ENCODE data around the gene ATP6V0A4.

ATP6V0A4 gene

DNA sequence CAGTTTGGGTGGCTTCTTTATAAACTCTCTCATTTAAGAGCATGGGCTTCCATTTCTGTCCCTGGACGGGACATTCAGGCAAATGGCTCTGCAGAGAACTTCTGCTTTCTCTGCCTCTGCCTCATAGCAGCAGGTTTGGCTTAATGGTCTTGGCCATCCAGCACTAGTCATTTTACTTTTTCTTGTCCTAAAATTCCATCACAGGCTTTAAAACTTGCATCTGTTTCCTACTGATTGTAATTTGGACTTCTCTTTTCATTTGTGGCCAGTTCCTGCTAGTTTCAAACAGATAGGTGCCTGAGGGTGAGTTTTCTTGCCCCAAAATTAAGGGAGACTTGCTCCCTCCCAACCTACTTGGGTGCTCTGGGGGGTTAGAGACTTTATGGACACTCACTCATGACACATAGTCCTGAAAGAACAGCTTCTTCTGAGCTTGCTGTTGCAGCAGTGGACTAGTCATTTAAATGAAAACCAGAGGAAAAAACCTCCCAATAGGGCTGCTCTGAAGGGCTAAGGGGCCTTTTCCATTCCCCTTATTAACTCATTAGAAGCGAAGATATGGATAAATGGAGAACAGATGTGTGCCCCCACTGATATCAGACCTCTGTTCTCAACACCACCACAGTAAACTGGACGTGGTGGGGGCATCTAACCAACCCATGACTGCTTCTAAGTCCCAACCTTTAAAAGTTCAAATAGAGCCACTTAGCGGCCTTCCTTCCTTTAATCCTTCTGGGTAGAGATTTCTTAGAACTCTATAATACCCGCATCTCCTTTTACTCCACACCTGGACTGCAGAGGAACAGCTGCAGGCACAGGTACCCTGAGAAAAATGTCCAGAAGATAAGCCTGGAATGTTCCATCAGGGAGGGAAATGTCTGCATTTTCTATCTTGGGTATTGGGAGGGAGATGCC is 135.7 kb downstream of the ATP6V0A4 start:
- DNase-seq (ENCODE audit: low read depth in 2 of 2) = no peak

DNA sequence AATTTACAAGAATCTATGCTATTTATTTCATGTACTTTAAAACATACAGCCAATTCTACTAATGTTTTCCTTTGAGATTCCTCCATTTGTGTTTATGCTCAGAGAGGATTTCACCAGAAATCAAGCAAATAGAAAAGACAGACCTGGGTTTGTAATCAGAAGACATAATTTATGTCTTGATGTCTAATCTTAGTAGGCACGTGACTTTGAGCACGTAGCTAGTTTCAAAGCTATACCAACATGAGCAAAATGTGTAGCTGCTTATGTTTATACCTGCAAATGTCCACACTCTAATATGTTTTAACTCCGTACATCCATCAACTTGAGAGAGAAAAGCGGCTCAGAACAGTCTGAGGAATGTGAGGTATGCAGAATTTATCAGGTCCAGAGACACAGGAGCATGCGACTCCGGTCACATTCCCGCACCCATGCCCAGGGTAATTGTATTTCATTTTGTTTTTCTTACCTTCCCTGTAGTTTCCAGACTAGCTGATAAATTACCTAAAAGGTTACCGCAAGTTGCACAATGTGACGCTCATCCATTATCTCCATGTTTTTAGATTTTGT is 136.8 kb downstream of the ATP6V0A4 start:
- no peak for DNase-seq (ENCODE audit: low read depth in 2 of 2)

DNA sequence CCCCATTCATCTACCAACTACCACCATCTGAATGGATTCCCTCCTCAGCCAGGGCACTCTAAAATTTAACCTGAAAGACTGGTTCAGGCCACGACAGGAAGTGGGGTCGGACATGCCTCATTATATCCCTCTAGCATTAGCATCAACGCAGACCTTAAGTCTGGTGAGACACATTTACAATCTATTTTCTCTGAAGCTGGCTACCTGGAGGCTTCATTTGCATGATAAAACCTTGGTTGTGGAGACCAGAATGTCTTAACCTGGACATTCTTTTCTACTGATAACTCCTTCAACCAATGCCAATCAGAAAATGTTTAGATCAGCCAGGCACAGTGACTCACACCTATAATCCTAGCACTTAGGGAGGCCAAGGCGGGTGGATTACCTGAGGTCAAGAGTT is 139.1 kb downstream of the ATP6V0A4 start:
- no peak for DNase-seq (ENCODE audit: low read depth in 2 of 2)

DNA sequence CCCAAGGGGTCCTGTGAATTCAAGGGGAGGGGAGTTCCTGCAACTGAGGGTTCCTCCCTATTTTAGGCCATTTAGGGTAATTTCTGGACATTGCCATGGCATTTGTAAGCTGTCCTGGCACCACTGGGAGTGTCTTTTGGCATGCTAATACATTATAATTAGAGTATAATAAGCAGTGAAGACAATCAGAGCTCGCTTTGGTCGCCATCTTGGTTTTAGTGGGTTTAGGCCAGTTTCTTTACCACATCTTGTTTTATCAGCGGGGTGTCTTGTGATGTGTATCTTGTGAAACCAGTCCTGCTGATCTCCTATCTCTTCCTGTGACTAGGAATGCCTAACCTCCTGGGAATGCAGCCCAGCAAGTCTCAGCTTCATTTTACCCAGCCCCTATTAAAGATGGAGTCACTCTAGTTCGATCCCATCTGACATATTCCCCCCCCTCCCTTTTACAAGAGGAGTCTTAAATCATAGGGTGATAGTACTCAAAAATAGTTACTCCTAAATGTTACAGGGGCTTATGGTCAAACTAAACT is 140.1 kb downstream of the ATP6V0A4 start:
- DNase-seq (ENCODE audit: low read depth in 2 of 2) = no peak

DNA sequence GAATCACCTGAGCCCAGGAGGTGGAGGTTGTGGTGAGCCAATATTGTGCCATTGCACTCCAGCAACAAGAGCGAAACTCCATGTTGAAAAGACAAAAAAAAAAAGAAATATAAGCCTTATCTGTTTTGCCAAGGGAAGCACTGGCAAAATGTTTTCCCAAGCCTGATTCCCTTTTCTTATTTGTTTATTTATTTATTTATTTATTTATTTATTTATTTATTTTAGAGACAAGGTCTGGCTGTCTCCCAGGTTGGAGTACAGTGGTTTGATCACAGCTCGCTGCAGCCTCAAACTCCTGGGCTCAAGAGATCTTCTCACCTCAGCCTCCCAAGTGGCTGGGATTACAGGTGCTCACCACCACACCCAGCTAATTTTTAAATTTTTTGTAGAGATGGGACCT is 141.0 kb downstream of the ATP6V0A4 start:
- no peak for DNase-seq (ENCODE audit: low read depth in 2 of 2)
